ENCODE measurements around the gene ITPR2. TPM values are rescaled to one million over a fixed set of nuclear protein-coding genes. Genes with fewer than 3 reads are reported as not detected.
"Not testable (repeated sequence)": the region's sequence is repeated elsewhere in the genome, so short reads cannot be mapped to it uniquely, and the experiment has no call there.

Gene ITPR2
- total RNA-seq, 1 donor from 2014 or later = 16.7 TPM

GRCh38 chr12:26841085-26841484 lies 8.1 kb upstream of the ITPR2 start:
- Mint-ChIP-seq H3K27ac (ENCODE audit: unreplicated experiment) (no peak overlapping the region), H3K4me3 (no peak overlapping the region), H3K4me1 (no peaks in the 10 kb centered on the region), H3K27me3 (ENCODE audit: low read depth) (no peaks in the 10 kb centered on the region), H3K9me3 (peaks cover 3% of the 10 kb centered on the region), H3K36me3 (ENCODE audit: low read depth) (peaks cover 2% of the 10 kb centered on the region)
- no peak for TF ChIP-seq CTCF (conservative IDR thresholded peaks at IDR 0.05)
- no peak for DNase-seq (ENCODE audit: low read depth, low spot score)

- DNase-seq (ENCODE audit: low read depth, low spot score) = no peak
- H3K4me3 Mint-ChIP-seq = no peak overlapping the region
- H3K27ac Mint-ChIP-seq (ENCODE audit: unreplicated experiment) = no peak overlapping the region
- TF ChIP-seq CTCF (conservative IDR thresholded peaks at IDR 0.05) = no peak
- H3K9me3 Mint-ChIP-seq = peaks cover 3% of the 10 kb centered on the region
- H3K4me1 Mint-ChIP-seq = no peaks in the 10 kb centered on the region
- H3K27me3 Mint-ChIP-seq (ENCODE audit: low read depth) = peaks cover 3% of the 10 kb centered on the region
- H3K36me3 Mint-ChIP-seq (ENCODE audit: low read depth) = peaks cover 2% of the 10 kb centered on the region
These were observed 6.5 kb upstream of the ITPR2 start for GRCh38 chr12:26839512-26839911.

GRCh38 chr12:26838888-26839416 lies 6.0 kb upstream of the ITPR2 start:
- H3K36me3 Mint-ChIP-seq (ENCODE audit: low read depth) = peaks cover 2% of the 10 kb centered on the region
- H3K9me3 Mint-ChIP-seq = peaks cover 3% of the 10 kb centered on the region
- no peak for TF ChIP-seq CTCF (conservative IDR thresholded peaks at IDR 0.05)
- DNase-seq (ENCODE audit: low read depth, low spot score) = no peak
- no peak overlapping the region for H3K27ac Mint-ChIP-seq (ENCODE audit: unreplicated experiment)
- peaks cover 6% of the 10 kb centered on the region for H3K27me3 Mint-ChIP-seq (ENCODE audit: low read depth)
- no peak overlapping the region for H3K4me3 Mint-ChIP-seq
- H3K4me1 Mint-ChIP-seq = peaks cover 3% of the 10 kb centered on the region

GRCh38 chr12:26836201-26836600 lies 3.2 kb upstream of the ITPR2 start:
- peaks cover 2% of the 10 kb centered on the region for H3K36me3 Mint-ChIP-seq (ENCODE audit: low read depth)
- H3K4me1 Mint-ChIP-seq = peaks cover 20% of the 10 kb centered on the region
- H3K9me3 Mint-ChIP-seq = peaks cover 3% of the 10 kb centered on the region
- H3K4me3 Mint-ChIP-seq = peak overlapping the region; percentile 38
- DNase-seq (ENCODE audit: low read depth, low spot score) = no peak
- no peak overlapping the region for H3K27ac Mint-ChIP-seq (ENCODE audit: unreplicated experiment)
- peaks cover 12% of the 10 kb centered on the region for H3K27me3 Mint-ChIP-seq (ENCODE audit: low read depth)
- no peak for TF ChIP-seq CTCF (conservative IDR thresholded peaks at IDR 0.05)

- DNase-seq (ENCODE audit: low read depth, low spot score); H3K9me3 Mint-ChIP-seq; H3K36me3 Mint-ChIP-seq (ENCODE audit: low read depth); H3K27ac Mint-ChIP-seq (ENCODE audit: unreplicated experiment): not testable (repeated sequence)
- Mint-ChIP-seq H3K27me3 (ENCODE audit: low read depth) (peaks cover 12% of the 10 kb centered on the region), H3K4me3 (peak overlapping the region; percentile 39), H3K4me1 (peaks cover 28% of the 10 kb centered on the region)
These were observed 1.6 kb upstream of the ITPR2 start for GRCh38 chr12:26834503-26835060.

- Mint-ChIP-seq H3K27ac (ENCODE audit: unreplicated experiment) (no peak overlapping the region), H3K4me3 (peak overlapping the region; percentile 88), H3K4me1 (peaks cover 28% of the 10 kb centered on the region), H3K9me3 (peaks cover 3% of the 10 kb centered on the region), H3K36me3 (ENCODE audit: low read depth) (no peaks in the 10 kb centered on the region), H3K27me3 (ENCODE audit: low read depth) (peaks cover 12% of the 10 kb centered on the region)
- DNase-seq (ENCODE audit: low read depth, low spot score) = peak; percentile 13
- TF ChIP-seq CTCF (conservative IDR thresholded peaks at IDR 0.05) = no peak
These were observed 923 bp upstream of the ITPR2 start for GRCh38 chr12:26833743-26834490.
